GM21529 (cell line): ENCODE results near the gene NTMT1.

Experiments
- ATAC-seq: cut with Tn5 transposase; IDR thresholded peaks from one replicate; pipeline ENCODE4 v1.9.1; 2021; ENCODE audit not compliant: unreplicated experiment

The NTMT1 gene

GRCh38 chr9:129673602-129674001, 47.6 kb downstream of the NTMT1 start:
- ATAC-seq: no peak

- ATAC-seq: no peak
These were observed 48.3 kb downstream of the NTMT1 start for GRCh38 chr9:129674229-129674628.

GRCh38 chr9:129675620-129676019, 49.7 kb downstream of the NTMT1 start:
- ATAC-seq: no peak

GRCh38 chr9:129676287-129676686, 50.3 kb downstream of the NTMT1 start:
- no peak for ATAC-seq

GRCh38 chr9:129676975-129677374, 51.0 kb downstream of the NTMT1 start:
- no peak for ATAC-seq

GRCh38 chr9:129677456-129677855, 51.5 kb downstream of the NTMT1 start:
- no peak for ATAC-seq

- no peak for ATAC-seq
These were observed 52.9 kb downstream of the NTMT1 start for GRCh38 chr9:129678844-129679243.

GRCh38 chr9:129679537-129679936, 53.6 kb downstream of the NTMT1 start:
- ATAC-seq: no peak

GRCh38 chr9:129681924-129682323, 56.0 kb downstream of the NTMT1 start:
- ATAC-seq: no peak

GRCh38 chr9:129682381-129682780, 56.4 kb downstream of the NTMT1 start:
- ATAC-seq: no peak

- no peak for ATAC-seq
These were observed 59.4 kb downstream of the NTMT1 start for GRCh38 chr9:129685220-129685932.
